WI38 (cell line): ENCODE data around the gene IGSF21.

Experiments used
- H3K4me3 ChIP-seq: 2 replicates; pipeline ENCODE4 v1.5.1; 2011; ENCODE audit warnings: low read depth, mild to moderate bottlenecking, control low read depth, low read length
- TF ChIP-seq, protein P1 (sequence below): IDR thresholded peaks from 2 replicates; pipeline ENCODE4 v1.5.1; 2012; ENCODE audit warnings: low read depth, mild to moderate bottlenecking, control low read depth, low read length

The IGSF21 gene

DNA sequence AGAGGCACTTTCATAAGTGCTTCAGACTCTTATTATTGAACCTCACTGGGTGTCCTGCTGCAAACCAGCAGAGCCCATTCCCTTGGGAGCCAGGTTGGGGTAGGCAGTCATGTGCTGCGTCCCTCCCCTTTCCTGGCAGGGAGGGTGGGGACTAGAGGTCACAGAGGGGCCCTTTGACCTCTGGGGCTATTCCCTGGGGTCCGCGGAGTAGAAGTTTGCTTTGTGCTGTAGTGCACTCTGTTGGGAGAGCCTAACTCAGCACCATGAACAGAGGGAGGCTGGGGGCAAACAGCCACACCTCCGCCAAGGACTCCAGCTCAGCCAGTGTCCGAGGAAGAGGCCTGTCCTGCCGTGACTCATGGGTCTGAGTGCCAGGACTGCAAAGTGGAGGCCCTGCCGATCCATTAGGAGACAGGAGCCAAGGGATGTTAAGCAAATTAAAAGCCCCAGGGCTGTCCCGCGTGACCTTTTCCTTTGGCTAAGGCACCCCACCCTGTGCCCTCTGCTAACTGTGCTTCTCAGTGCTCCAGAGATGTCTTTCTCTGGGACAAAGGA, 3.0 kb upstream of the IGSF21 start:
- TF ChIP-seq, protein P1, sequence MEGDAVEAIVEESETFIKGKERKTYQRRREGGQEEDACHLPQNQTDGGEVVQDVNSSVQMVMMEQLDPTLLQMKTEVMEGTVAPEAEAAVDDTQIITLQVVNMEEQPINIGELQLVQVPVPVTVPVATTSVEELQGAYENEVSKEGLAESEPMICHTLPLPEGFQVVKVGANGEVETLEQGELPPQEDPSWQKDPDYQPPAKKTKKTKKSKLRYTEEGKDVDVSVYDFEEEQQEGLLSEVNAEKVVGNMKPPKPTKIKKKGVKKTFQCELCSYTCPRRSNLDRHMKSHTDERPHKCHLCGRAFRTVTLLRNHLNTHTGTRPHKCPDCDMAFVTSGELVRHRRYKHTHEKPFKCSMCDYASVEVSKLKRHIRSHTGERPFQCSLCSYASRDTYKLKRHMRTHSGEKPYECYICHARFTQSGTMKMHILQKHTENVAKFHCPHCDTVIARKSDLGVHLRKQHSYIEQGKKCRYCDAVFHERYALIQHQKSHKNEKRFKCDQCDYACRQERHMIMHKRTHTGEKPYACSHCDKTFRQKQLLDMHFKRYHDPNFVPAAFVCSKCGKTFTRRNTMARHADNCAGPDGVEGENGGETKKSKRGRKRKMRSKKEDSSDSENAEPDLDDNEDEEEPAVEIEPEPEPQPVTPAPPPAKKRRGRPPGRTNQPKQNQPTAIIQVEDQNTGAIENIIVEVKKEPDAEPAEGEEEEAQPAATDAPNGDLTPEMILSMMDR = no peak
- H3K4me3 ChIP-seq = no peak overlapping the region

DNA sequence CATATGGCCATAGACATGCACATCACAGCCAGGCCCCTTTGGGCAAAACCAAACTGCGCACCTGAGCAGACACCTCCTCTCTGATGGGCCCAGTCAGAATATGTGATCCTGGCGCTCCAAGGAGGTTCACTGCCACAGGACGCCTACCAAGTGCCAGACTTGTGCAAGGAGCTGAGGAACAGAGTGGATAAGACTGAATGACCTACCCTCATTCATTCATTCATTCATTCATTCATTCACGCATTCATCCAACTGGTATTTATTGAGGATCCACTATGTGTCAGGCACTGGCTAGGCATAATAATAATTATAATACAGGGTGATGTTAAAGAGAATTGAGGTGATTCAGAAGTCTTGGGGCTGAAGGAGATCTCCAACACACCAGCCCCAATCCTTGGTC, 2.4 kb upstream of the IGSF21 start:
- no peak overlapping the region for H3K4me3 ChIP-seq
- TF ChIP-seq, protein P1 = no peak

DNA sequence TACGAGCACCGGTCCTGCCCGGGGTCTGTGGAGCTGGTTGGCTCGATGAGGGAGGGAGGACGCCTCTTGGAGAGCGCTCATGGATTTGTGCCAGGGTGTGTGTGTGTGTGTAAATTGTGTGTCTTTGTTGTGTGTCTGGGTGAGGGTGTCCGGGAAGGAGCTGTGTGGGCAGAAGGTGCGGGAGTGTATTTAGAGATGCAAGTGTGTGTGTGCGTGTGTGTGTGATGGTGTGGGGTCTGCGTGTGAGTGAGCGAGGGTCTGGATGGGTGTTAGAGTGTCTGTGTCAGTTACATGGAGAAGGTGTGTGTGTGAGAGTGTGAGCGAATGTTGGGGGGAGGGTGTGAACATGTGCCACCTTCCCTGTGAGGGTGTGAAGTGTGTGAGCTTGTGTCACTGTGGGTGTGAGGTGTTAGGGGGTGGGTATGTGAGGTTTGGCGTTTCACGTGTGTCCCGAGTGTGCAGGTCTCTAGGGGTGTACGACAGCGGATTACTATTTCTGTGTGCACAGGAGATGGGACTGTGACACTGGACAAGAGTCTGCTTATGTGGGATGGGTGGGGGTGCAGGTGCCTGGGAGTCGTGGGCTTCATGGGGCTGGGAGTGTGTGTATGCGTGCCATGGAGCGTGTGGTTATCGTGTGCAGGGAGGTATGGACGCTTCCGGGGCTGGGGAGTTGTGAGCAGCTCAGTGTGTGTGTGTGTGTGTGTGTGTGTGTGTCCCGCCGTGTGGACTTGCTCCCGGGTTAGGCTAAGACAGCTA, 880 bp downstream of the IGSF21 start:
- H3K4me3 ChIP-seq = no peak overlapping the region
- TF ChIP-seq, protein P1 = no peak

DNA sequence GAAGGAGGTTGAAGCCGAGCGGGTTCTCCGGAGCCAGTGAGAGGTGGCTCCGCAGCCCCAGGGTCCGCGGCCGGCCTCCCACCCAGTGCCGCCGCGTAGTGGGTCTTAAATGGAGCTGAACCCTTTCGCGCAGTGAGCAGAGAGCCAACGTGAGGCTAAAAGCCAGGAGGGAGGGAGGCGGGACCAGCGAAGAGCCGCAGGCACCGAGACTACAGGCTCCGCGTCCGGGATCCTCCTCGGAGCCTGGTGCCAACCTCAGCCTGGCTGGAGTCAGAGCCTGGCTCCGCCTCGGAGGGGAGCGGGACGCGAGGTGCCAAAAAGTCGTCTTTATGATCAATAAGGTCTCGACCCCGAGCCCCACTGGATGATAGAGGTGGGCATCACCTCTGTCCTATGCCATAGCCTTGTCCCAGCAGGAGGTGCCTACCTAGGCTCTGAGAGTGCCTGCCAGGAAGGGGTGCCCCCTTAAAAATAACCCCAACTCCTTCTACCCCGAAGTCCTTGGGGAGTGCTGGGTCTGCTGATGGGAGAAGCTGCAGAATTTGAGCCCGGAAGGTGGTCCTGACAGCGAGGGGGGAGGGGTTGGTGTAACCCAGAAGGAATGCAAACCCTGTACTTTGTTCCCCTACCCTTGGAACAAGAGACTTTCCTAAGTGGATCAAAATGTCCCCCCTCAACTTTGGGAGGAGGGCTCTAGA, 1.6 kb downstream of the IGSF21 start:
- no peak overlapping the region for H3K4me3 ChIP-seq
- TF ChIP-seq, protein P1 = no peak

DNA sequence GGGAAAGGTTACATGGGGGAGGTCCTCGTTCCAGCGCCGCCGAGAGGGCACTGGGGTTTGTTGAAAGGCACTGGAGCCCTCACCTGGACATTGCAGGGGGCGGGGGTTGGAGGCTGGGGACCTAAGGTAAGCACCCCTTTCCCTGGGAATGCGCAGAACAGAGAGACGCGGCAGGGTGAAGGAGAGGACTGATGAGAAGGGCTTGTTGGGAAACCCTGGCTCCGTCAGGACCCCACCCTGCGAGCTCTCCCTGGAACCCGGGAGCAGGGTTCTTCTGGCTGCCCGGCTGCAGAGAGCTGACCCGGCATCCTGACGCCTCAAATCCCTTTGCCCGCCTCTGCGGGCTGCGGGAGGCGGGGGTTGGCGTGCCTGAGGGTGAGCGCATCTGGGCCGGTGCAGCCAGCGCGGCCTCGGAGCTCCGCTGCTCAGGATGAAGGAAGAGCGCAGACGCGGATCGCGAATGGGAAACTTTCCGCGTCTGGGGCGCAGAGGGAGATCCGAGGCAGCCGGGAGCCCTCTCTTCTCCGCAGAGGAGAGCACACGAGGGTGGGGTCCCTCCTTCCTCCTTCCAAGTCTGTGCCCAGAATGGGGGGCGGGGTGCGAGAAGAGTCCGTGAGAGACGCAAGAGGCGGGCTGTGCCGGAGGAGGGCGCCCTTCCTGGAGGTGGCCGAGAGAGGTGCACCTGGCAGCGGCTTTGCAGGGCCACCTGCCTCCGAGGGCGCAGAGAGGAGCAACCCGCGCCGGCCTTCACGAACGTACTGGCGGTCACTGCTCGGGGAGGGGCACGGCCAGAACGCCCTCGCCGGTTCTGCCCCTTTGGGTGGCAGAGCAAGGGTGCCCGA, 2.4 kb downstream of the IGSF21 start:
- H3K4me3 ChIP-seq = no peak overlapping the region
- TF ChIP-seq, protein P1 = no peak

DNA sequence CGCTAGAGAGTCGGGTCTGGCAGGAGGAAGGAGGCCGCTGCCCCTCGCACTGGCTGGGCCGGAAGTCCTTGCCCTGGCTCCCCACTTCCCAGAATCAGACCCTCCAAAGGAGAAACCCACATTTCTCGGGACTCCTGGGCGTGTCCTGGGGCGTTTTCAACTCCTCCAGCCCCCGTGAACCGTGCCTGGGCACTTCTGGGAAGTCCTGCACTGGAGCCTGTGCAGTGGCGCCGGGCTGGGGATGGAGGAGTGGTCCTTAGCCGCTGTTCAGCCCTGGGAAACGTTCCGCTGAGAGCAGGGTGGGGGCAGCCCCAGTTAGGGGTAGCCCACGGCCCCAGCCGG, 3.0 kb downstream of the IGSF21 start:
- TF ChIP-seq, protein P1 = no peak
- H3K4me3 ChIP-seq = no peak overlapping the region
